Renal cortex interstitium (tissue), 11 donors: Measurements from ENCODE around the gene CLIC3. TPM values are rescaled to one million over a fixed set of nuclear protein-coding genes. Genes with fewer than 3 reads are reported as not detected.
"Not testable (repeated sequence)": the region's sequence is repeated elsewhere in the genome, so short reads cannot be mapped to it uniquely, and the experiment has no call there.

Source experiments
- DNase-seq, 11 donors: peaks; one replicate each; pipeline ENCODE4 v3.0.0-alpha.2; 2013; ENCODE audit warnings: low read depth in 9 of 11, low spot score in 4 of 11; ENCODE audit errors: extremely low read depth in 1 of 11
- polyA plus RNA-seq, 3 donors: library from polyadenylated mRNA; unstranded; fragments of 120-200 nt; gene quantifications; one replicate each; pipeline ENCODE4 v1.2.1, GENCODE V29; 2013; ENCODE audit not compliant: insufficient read length in 3 of 3

The CLIC3 gene
- polyA plus RNA-seq, 3 donors: 0.37 to 0.75 (median 0.39) TPM

DNA sequence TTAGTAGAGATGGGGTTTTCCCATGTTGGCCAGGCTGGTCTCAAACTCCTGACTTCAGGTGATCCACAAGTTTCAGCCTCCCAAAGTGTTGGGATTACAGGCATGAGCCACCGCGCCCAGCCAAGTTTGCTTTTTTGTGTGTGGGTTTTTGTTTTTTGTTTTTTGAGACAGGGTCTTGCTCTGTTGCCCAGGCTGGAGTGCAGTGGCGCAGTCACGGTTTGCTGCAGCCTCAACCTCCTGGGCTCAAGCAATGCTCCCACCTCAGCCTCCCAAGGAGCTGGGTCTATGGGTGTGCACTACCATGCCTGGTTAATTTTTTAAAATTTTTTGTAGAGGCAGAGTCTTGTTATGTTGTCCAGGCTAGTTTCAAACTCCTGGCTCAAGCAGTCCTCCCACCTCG is 37.1 kb upstream of the CLIC3 start:
- DNase-seq: not testable (repeated sequence)

GRCh38 chr9:137032858-137033257 is 36.5 kb upstream of the CLIC3 start:
- no peak for DNase-seq

- DNase-seq: no peak
Observed at GRCh38 chr9:137031904-137032640, 35.7 kb upstream of the CLIC3 start, which contains the start of gene FUT7. TSS of gene FUT7 (minus strand) at chr9:137032088. CDS start at chr9:137031991, 97 bp downstream.

GRCh38 chr9:137030538-137031527 is 34.5 kb upstream of the CLIC3 start:
- DNase-seq: no peak

- DNase-seq: no peak
Observed at GRCh38 chr9:137030006-137030405, 33.6 kb upstream of the CLIC3 start.

- no peak for DNase-seq
Observed at GRCh38 chr9:137029058-137029936, 32.9 kb upstream of the CLIC3 start.

GRCh38 chr9:137028263-137029057 is 32.1 kb upstream of the CLIC3 start:
- peak in 4 of 11 donors; percentile 22 to 61 (median 47) for DNase-seq

DNA sequence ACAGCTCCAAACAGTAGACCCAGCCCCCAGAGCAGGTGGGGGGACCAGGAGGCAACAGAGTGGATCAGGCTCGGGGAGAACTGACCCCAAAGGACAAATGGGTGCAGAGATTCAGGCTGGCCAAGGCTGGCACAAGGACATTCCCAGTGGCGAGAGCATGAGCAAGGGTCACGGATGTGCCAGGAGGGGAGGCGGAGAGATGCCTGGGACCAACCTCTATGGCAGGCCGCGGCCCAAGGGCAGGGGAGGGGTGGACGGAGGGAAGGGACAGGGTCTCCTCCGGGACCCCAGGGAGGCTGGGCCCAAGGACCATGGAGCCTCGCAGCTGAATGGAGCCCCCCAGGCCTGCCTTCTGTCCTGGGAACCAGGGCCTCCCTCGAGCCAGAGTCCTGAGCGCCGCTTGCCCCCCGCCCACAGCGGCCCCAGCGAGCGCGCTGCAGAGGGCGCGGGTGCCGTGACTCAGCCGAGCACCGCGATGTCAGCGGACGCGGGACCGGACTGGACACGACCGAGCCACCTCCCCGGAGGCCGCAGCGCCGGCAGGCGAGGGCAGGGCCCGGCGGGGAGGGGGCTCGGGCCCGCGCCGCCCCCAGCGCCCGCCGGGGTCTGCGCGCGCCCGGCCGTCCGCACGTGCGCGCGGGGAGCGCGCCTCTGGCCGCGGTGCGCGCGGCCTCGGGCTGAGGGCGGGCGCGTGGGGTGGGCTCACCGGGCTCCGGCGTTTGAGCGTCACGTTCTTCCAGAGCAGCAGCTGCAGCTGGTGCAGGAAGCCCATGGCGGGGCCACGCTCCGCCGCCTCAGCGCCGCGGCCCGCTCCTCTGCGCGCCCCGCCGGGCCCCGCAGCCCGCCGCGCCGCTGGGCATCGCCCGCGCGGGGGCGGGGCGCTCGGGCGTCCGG is 31.2 kb upstream of the CLIC3 start, which contains the start of gene ABCA2:
Gene ABCA2 (minus strand): TSS at position 869 of the 894 bp plus-strand sequence. CDS start 97 bp downstream, at position 772.
- no peak for DNase-seq

DNA sequence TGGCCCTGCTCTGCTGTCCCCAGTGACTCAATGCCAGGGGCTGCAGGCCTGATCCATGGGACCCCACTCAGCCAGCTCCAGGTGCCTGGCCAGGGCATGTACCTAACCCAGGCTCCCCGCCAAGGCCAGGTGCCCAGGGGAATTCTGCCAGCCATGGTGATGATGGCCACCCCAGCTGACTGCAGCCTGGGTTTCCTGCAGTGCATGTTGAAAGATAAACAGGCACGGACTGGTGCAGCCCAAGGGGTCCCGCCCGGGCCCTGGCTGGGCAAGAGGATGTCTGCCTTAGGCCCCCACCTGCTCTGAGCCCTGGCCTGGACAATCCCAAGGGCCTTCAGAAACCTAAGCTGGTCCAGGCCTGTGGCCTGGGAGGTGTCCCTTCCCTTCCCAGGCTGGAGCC is 30.5 kb upstream of the CLIC3 start:
- no peak for DNase-seq

DNA sequence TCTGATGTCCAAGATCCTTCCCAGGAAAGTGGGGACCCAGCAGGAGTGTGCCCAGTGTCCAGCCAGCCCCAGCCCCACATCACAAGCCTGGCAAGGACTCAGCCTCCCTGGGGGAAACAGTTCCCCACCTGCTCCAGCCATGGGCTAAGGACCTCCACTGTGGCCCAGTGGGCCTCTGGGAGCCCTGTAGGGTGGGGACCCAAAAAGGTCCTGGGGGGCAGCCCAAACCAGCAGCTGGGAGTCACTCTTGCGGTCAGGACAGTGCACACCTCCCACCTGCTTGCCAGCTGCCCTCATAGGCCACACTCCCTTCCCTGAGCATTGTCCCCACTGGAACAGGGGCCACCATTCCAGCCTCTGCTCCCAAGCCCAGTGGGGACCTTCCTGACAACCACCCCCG is 30.0 kb upstream of the CLIC3 start:
- DNase-seq: no peak

GRCh38 chr9:137025517-137025966 is 29.2 kb upstream of the CLIC3 start:
- DNase-seq: peak in 8 of 11 donors; percentile 56 to 83 (median 80)

DNA sequence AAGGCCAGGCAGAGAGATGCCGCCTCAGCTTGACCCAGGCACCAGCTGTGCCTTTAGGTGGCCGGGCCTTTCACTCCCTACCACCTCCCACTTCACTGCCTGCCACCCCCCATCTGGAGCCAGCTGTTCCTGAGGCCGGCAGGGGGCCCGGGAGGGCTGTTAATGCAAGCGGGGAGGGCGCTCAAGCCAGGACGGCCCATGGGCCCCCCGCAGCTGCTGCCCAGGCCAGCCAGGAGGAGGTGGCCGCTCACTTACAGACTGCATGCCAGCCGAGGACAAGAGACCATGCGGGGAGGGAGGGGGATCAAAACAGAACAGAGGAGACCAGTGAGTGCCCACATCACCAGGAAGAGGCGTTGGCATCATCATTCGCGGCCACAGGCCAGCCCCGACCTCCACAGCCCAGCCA is 27.2 kb upstream of the CLIC3 start:
- no peak for DNase-seq

- DNase-seq: no peak
Observed at GRCh38 chr9:137023157-137023556, 26.8 kb upstream of the CLIC3 start.

DNA sequence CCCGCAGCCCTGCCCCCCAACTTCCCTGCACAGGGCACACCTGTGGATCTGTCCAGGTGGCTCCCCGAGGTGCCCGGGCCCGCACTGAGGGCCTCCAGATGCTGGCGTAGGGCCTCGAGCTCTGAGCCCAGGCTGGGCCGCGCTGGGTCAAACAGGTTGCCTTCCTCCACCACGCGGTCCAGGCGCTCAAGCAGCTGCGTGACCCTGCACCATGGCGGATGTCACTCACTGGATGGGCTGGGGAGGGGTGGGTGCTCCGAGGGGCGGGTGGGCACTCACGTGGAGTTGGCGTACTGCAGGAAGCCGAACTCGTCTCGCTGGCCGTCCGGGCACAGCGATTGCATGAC is 26.3 kb upstream of the CLIC3 start:
- no peak for DNase-seq

GRCh38 chr9:137021979-137022661 is 25.8 kb upstream of the CLIC3 start:
- DNase-seq: no peak

- no peak for DNase-seq
Observed at GRCh38 chr9:137021568-137021978, 25.2 kb upstream of the CLIC3 start.
